IMR-90 (cell line): Measurements from ENCODE around the gene IKZF4. TPM values are rescaled to one million over a fixed set of nuclear protein-coding genes. Genes with fewer than 3 reads are reported as not detected.

ENCODE experiments used
- ATAC-seq: fragments of 200-7000 bp; cut with Tn5 transposase; 2 replicates; pipeline ENCODE4 v1.9.1; 2020; ENCODE audit warnings: low read depth, mild to moderate bottlenecking, moderate library complexity
- BruUV-seq: library from RNA; stranded (reverse); fragments of 400-500 nt; replicated peaks from 2 replicates; lab custom pipeline; 2021; lab: Mats Ljungman, UMichigan
- CTCF ChIA-PET: fragments of 300-600 bp; formaldehyde crosslinking; extraction: SDS; loops from one replicate; lab custom pipeline; 2021; ENCODE audit warnings: antibody characterized with exemption; lab: Yijun Ruan, JAX
- POLR2A ChIA-PET: fragments of 300-600 bp; sonication (Branson Sonifier 250); formaldehyde crosslinking; loops from one replicate; lab custom pipeline; 2022; ENCODE audit warnings: antibody characterized with exemption; ENCODE audit not compliant: unreplicated experiment; lab: Charles Lee
- DNase-seq: peaks from one replicate; pipeline ENCODE4 v3.0.0; 2013
- H2AFZ ChIP-seq: replicated peaks from 2 replicates; pipeline ENCODE3; 2013; ENCODE audit warnings: low read length, mild to moderate bottlenecking; ENCODE audit not compliant: poor library complexity
- H2AK5ac ChIP-seq: 2 replicates; pipeline ENCODE4 v1.6.1; 2013; ENCODE audit warnings: low read depth, low read length, inconsistent platforms
- H2AK9ac ChIP-seq: replicated peaks from 2 replicates; pipeline ENCODE3; 2013; ENCODE audit warnings: mild to moderate bottlenecking, low read depth, low read length, moderate library complexity; ENCODE audit not compliant: poor library complexity
- H2BK120ac ChIP-seq: 2 replicates; pipeline ENCODE4 v1.6.1; 2013; ENCODE audit warnings: low read depth, low read length, inconsistent platforms
- H2BK15ac ChIP-seq: 3 replicates; pipeline ENCODE4 v1.6.1; 2013; ENCODE audit warnings: low read depth, low read length, inconsistent platforms
- H2BK20ac ChIP-seq: 2 replicates; pipeline ENCODE4 v1.6.1; 2013; ENCODE audit warnings: low read depth, mild to moderate bottlenecking, inconsistent platforms, low read length, moderate library complexity
- H2BK5ac ChIP-seq: 2 replicates; pipeline ENCODE4 v1.6.1; 2013; ENCODE audit warnings: mild to moderate bottlenecking, low read depth, low read length, inconsistent platforms; ENCODE audit not compliant: poor library complexity, severe bottlenecking
- H3K14ac ChIP-seq: replicated peaks from 2 replicates; pipeline ENCODE4 v1.6.1; 2013; ENCODE audit warnings: low read depth, low read length, inconsistent platforms
- H3K18ac ChIP-seq: 2 replicates; pipeline ENCODE4 v1.6.1; 2013; ENCODE audit warnings: low read depth, low read length, control low read depth
- H3K23ac ChIP-seq: 2 replicates; pipeline ENCODE4 v1.6.1; 2013; ENCODE audit warnings: low read depth, low read length, inconsistent platforms
- H3K27ac ChIP-seq: 2 replicates; pipeline ENCODE4 v1.5.1; 2013; ENCODE audit warnings: mild to moderate bottlenecking, control low read depth, low read length; ENCODE audit not compliant: insufficient read depth
- H3K27me3 ChIP-seq: 2 replicates; pipeline ENCODE4 v1.6.1; 2013; ENCODE audit warnings: low read length; ENCODE audit not compliant: control insufficient read depth, insufficient read depth
- H3K36me3 ChIP-seq: 2 replicates; pipeline ENCODE4 v1.6.1; 2013; ENCODE audit warnings: low read length, mixed read lengths; ENCODE audit not compliant: control insufficient read depth, insufficient read depth
- H3K4ac ChIP-seq: 2 replicates; pipeline ENCODE4 v1.6.1; 2013; ENCODE audit warnings: low read depth, low read length, inconsistent platforms
- H3K4me1 ChIP-seq: 2 replicates; pipeline ENCODE4 v1.6.1; 2013; ENCODE audit warnings: low read length, mixed read lengths; ENCODE audit not compliant: control insufficient read depth, insufficient read depth
- H3K4me2 ChIP-seq: 2 replicates; pipeline ENCODE4 v1.6.1; 2013; ENCODE audit warnings: low read depth, mild to moderate bottlenecking, control low read depth, low read length, moderate library complexity
- H3K4me3 ChIP-seq: 2 replicates; pipeline ENCODE4 v1.5.1; 2013; ENCODE audit warnings: low read depth, mild to moderate bottlenecking, control low read depth, low read length, moderate library complexity; ENCODE audit not compliant: insufficient read depth
- H3K56ac ChIP-seq: 2 replicates; pipeline ENCODE4 v1.6.1; 2013; ENCODE audit warnings: low read length, inconsistent platforms; ENCODE audit not compliant: insufficient read depth; ENCODE audit errors: extremely low read depth
- H3K79me1 ChIP-seq, 2 experiments: 2 replicates each; pipeline ENCODE4 v1.6.1; 2013; ENCODE audit warnings: low read length in 2 of 2, inconsistent platforms in 1 of 2, low read depth in 1 of 2
- H3K9ac ChIP-seq: 2 replicates; pipeline ENCODE4 v1.6.1; 2013; ENCODE audit warnings: low read depth, low read length, control low read depth
- H3K9me1 ChIP-seq: 2 replicates; pipeline ENCODE4 v1.6.1; 2013; ENCODE audit warnings: low read length, inconsistent platforms; ENCODE audit not compliant: insufficient read depth
- H3K9me3 ChIP-seq: 2 replicates; pipeline ENCODE4 v1.6.1; 2013; ENCODE audit warnings: low read length; ENCODE audit not compliant: control insufficient read depth, insufficient read depth
- H4K20me1 ChIP-seq: 2 replicates; pipeline ENCODE4 v1.6.1; 2013; ENCODE audit warnings: low read length, inconsistent platforms; ENCODE audit not compliant: insufficient read depth
- H4K5ac ChIP-seq: 2 replicates; pipeline ENCODE4 v1.6.1; 2013; ENCODE audit warnings: mild to moderate bottlenecking, low read depth, low read length, control low read depth
- H4K8ac ChIP-seq, 2 experiments: 2 replicates each; pipeline ENCODE4 v1.6.1; 2013; ENCODE audit warnings: low read depth in 2 of 2, low read length in 2 of 2, control low read depth in 1 of 2, inconsistent platforms in 1 of 2
- H4K91ac ChIP-seq: 2 replicates; pipeline ENCODE4 v1.6.1; 2013; ENCODE audit warnings: low read depth, low read length, inconsistent platforms; ENCODE audit not compliant: insufficient read depth
- BHLHE40 ChIP-seq: fragments of 150-350 bp; IDR thresholded peaks from 2 replicates; pipeline ENCODE4 v1.6.1; 2016; ENCODE audit warnings: mild to moderate bottlenecking, low read depth, low read length
- CEBPB ChIP-seq: IDR thresholded peaks from 2 replicates; pipeline ENCODE4 v1.6.1; 2012; ENCODE audit warnings: low read depth, low read length, improper control_type of control experiment
- CHD1 ChIP-seq: IDR thresholded peaks from 2 replicates; pipeline ENCODE4 v1.6.1; 2012; ENCODE audit warnings: low read depth, low read length, improper control_type of control experiment
- CTCF ChIP-seq: conservative IDR thresholded peaks from 2 replicates; pipeline ENCODE4 v1.5.1; 2012; ENCODE audit warnings: mild to moderate bottlenecking, low read depth, low read length, improper control_type of control experiment
- ELK1 ChIP-seq: fragments of 150-350 bp; IDR thresholded peaks from 2 replicates; pipeline ENCODE4 v1.6.1; 2016; ENCODE audit warnings: low read depth, mild to moderate bottlenecking, low read length, moderate library complexity, borderline replicate concordance
- FOS ChIP-seq: fragments of 150-350 bp; IDR thresholded peaks from 2 replicates; pipeline ENCODE4 v1.6.1; 2016; ENCODE audit warnings: low read depth, low read length
- MAFK ChIP-seq: IDR thresholded peaks from 2 replicates; pipeline ENCODE4 v1.6.1; 2012; ENCODE audit warnings: low read depth, low read length, improper control_type of control experiment
- MAZ ChIP-seq: IDR thresholded peaks from 2 replicates; pipeline ENCODE4 v1.6.1; 2012; ENCODE audit warnings: low read depth, mild to moderate bottlenecking, low read length, improper control_type of control experiment, moderate library complexity, borderline replicate concordance
- MXI1 ChIP-seq: IDR thresholded peaks from 2 replicates; pipeline ENCODE4 v1.6.1; 2012; ENCODE audit warnings: low read depth, mild to moderate bottlenecking, low read length, moderate library complexity, borderline replicate concordance
- NFE2L2 ChIP-seq: fragments of 150-350 bp; IDR thresholded peaks from 2 replicates; pipeline ENCODE4 v1.6.1; 2016; ENCODE audit warnings: low read depth, mild to moderate bottlenecking, low read length
- POLR2A ChIP-seq: IDR thresholded peaks from 2 replicates; pipeline ENCODE4 v1.6.1; 2012; ENCODE audit warnings: mild to moderate bottlenecking, low read depth, low read length
- RAD21 ChIP-seq: IDR thresholded peaks from 2 replicates; pipeline ENCODE4 v1.6.1; 2012; ENCODE audit warnings: low read length, improper control_type of control experiment
- RCOR1 ChIP-seq: IDR thresholded peaks from 2 replicates; pipeline ENCODE4 v1.6.1; 2012; ENCODE audit warnings: mild to moderate bottlenecking, low read length, improper control_type of control experiment; ENCODE audit not compliant: insufficient replicate concordance
- RFX5 ChIP-seq: IDR thresholded peaks from 2 replicates; pipeline ENCODE4 v1.8.0; 2012; ENCODE audit warnings: low read depth, mild to moderate bottlenecking, low read length, moderate library complexity
- SMC3 ChIP-seq: fragments of 150-350 bp; IDR thresholded peaks from 2 replicates; pipeline ENCODE4 v1.6.1; 2016; ENCODE audit warnings: low read depth, mild to moderate bottlenecking, antibody characterized with exemption, low read length, moderate library complexity
- USF2 ChIP-seq: fragments of 150-350 bp; IDR thresholded peaks from 2 replicates; pipeline ENCODE4 v1.6.1; 2017; ENCODE audit warnings: mild to moderate bottlenecking, antibody characterized with exemption, low read length, low read depth
- WGBS, 2 experiments: methylation state at CpG; one replicate each; pipeline versions ENCODE4 v1.1.5 to v1.1.7; 2013; ENCODE audit warnings: missing lambda C conversion rate in 2 of 2; ENCODE audit not compliant: insufficient read length in 1 of 2; ENCODE audit errors: extremely low coverage in 2 of 2; 5-methylcytosine and 5-hydroxymethylcytosine counted together
- dilution Hi-C: fragments of 300-500 bp; cut with HindIII; formaldehyde crosslinking; loops from one replicate; pipeline ENCODE4 v1.14.3; 2018; ENCODE audit warnings: low sequenced_read_pairs; ENCODE audit not compliant: unreplicated experiment
- in situ Hi-C: fragments of 300-500 bp; cut with MboI; formaldehyde crosslinking; loops from 3 replicates; pipeline ENCODE4 v1.14.3; 2019; ENCODE audit warnings: low sequenced_read_pairs, inconsistent platforms, mixed read lengths
- intact Hi-C: fragments of 100-400 bp; cut with micrococcal nuclease; formaldehyde crosslinking; loops from 2 replicates; pipeline ENCODE4 v1.10.0; 2022
- polyA plus RNA-seq, 3 experiments: library from polyadenylated mRNA; depleted of rRNA; stranded (reverse); fragments of >200 nt; gene quantifications; 2 replicates each; pipeline ENCODE4 v1.2.3, GENCODE V29; 2012; ENCODE audit warnings: low replicate concordance in 1 of 3
- total RNA-seq: library from RNA; depleted of rRNA; stranded (reverse); fragments of >200 nt; gene quantifications from 2 replicates; pipeline ENCODE4 v1.2.3, GENCODE V29; 2012

IKZF4 gene
- total and polyA plus RNA-seq, 2 of the 4 experiments (the other 2 are of a cell fraction): 1.8 to 7.1 TPM

- H2BK5ac ChIP-seq: no peak overlapping the region
- DNase-seq (no peak), ATAC-seq (no peak)
- no peak overlapping the region for H3K23ac ChIP-seq
- 0 out of 2 replicates have a peak, but pooled peaks cover 4% of the 10 kb centered on the region for H3K9me1 ChIP-seq
- no peak overlapping the region for H3K4ac ChIP-seq
- ChIA-PET CTCF (interaction anchor here (1.8 kb wide), 1 partner anchor 253 kb away, joined by 4 read pairs; no protein-coding TSS in a partner anchor), POLR2A (no interaction called here)
- no peak overlapping the region for H2BK120ac ChIP-seq
- dilution Hi-C loops (no loop called here), intact Hi-C loops (loop anchor here (10.0 kb wide), 1 partner anchor 114 kb away; the partner anchor contains the start of gene PA2G4), in situ Hi-C loops (no loop called here)
- no CpG with 5 or more reads among the region's 3 CpGs for WGBS, 2 experiments
- H3K18ac ChIP-seq: no peak overlapping the region
- H4K91ac ChIP-seq: no peak overlapping the region
- no peak overlapping the region for H3K27ac ChIP-seq
- no TSS peak for BruUV-seq
- H4K8ac ChIP-seq: no peak overlapping the region
- no peak overlapping the region for H2BK15ac ChIP-seq
- H3K56ac ChIP-seq: no peak overlapping the region
- H3K4me3 ChIP-seq: no peak overlapping the region
- H4K5ac ChIP-seq: no peak overlapping the region
- H4K20me1 ChIP-seq: no peaks in the 10 kb centered on the region; the same call in 1 of the 2 replicates
- no peak overlapping the region for H2AFZ ChIP-seq
- no peaks in the 10 kb centered on the region for H3K9me3 ChIP-seq
- no peak overlapping the region for H3K9ac ChIP-seq
- H3K14ac ChIP-seq: no peak overlapping the region
- H2AK5ac ChIP-seq: no peak overlapping the region
- TF ChIP-seq CHD1: no peak
- TF ChIP-seq SMC3: no peak
- TF ChIP-seq FOS: no peak
- no peak for TF ChIP-seq RCOR1
- TF ChIP-seq CTCF: no peak
- TF ChIP-seq ELK1: no peak
- TF ChIP-seq RAD21: no peak
- no peak for TF ChIP-seq POLR2A
- no peak for TF ChIP-seq BHLHE40
- TF ChIP-seq NFE2L2: no peak
- no peak for TF ChIP-seq CEBPB
- no peak for TF ChIP-seq MAZ
- no peak for TF ChIP-seq USF2
- TF ChIP-seq RFX5: no peak
- TF ChIP-seq MXI1: no peak
- no peak for TF ChIP-seq MAFK
- peaks cover 50% of the 10 kb centered on the region for H3K36me3 ChIP-seq
- no peaks in the 10 kb centered on the region for H3K4me1 ChIP-seq
- no peak overlapping the region for H3K4me2 ChIP-seq
- no peak overlapping the region for H2BK20ac ChIP-seq
- no peak overlapping the region for H2AK9ac ChIP-seq
- peaks cover 3 to 10% of the 10 kb centered on the region in 2 experiments; a peak in 2 of 4 replicates for H3K79me1 ChIP-seq
- H3K27me3 ChIP-seq: no peaks in the 10 kb centered on the region
Observed at GRCh38 chr12:55991110-55991509, 29.7 kb upstream of the IKZF4 start.
